HuH-7 (cell line): Measurements from ENCODE around the gene RRAS2.
"Not testable (repeated sequence)": the region's sequence is repeated elsewhere in the genome, so short reads cannot be mapped to it uniquely, and the experiment has no call there.

Source experiments
- DNase-seq: peaks from one replicate; pipeline ENCODE4 v3.0.0; 2011; ENCODE audit warnings: low spot score

The RRAS2 gene

DNA sequence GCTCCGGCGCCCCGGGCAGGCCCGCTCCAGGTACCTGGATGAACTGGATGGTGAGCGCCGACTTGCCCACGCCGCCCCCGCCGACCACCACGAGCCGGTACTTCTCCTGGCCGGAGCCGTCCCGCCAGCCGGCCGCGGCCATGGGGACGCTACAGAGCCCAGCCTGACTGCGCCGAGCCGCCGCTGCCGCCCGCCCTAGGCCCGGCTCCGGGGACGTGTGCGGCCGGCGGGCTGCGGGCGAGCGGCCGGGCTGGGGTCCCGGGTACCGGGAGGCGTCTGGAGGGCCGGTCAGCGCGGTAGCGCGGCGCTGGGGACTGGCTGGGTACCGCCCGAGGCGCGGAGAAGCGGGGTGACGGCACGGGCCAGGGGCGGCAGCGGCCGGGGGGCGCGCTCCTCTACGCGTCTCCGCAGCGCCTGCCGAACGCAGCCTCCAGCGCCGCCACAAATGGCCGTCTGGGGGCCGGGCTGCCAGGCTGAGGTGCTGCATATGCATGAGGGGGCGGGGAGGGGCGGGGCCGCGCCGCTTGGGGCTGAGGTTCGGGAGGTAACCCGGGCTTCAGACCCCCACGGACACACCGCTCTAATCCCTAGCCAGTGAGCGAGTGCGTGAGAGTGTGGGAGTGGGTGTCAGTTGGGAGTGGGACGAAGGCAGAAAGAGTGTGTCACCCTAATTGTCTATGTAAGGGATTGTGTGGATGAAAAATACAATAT, at the start of gene RRAS2:
RRAS2 (minus strand) TSS at position 455 of the 711 bp plus-strand sequence; CDS start at position 142, 313 bp downstream.
- peak; percentile 77 for DNase-seq

DNA sequence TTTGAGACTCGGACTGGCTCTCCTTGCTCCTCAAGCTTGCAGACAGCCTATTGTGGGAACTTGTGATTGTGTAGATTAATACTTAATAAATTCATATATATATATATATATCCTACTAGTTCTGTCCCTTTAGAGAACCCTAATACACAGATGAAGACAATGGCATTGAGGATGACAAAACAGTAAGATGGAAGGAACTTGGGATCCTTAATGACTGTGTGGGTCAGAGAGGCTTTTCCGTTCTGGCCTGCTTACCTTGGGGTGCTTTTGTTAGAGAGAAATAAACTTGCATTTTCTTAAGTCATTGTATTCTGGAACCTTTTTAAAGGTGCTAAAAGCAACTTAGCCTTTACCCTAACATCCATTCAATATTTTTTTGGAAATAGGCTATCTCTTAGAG, 49.6 kb upstream of the RRAS2 start:
- DNase-seq, result no peak

GRCh38 chr11:14406116-14406515, 47.1 kb upstream of the RRAS2 start:
- not testable (repeated sequence) for DNase-seq

DNA sequence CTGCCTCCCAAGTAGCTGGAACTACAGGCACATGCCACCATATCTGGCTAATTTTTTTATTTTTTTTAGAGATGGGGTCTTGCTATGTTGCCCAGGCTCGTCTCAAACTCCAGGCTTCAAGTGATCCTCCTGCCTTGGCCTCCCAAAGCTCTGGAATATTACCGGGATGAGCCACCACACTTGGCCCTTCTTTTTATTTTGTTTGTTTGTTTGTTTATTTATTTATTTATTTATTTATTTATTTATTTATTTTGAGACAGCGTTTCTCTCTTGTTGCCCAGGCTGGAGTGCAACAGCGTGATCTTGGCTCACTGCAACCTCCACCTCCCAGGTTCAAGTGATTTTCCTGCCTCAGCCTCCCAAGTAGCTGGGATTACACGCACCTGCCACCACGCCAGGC, 44.5 kb upstream of the RRAS2 start:
- DNase-seq, result not testable (repeated sequence)

GRCh38 chr11:14399087-14399486, 40.1 kb upstream of the RRAS2 start:
- DNase-seq, result no peak

GRCh38 chr11:14396273-14396672, 37.3 kb upstream of the RRAS2 start:
- no peak for DNase-seq

- DNase-seq, result no peak
Observed at GRCh38 chr11:14393889-14394288, 34.9 kb upstream of the RRAS2 start.

DNA sequence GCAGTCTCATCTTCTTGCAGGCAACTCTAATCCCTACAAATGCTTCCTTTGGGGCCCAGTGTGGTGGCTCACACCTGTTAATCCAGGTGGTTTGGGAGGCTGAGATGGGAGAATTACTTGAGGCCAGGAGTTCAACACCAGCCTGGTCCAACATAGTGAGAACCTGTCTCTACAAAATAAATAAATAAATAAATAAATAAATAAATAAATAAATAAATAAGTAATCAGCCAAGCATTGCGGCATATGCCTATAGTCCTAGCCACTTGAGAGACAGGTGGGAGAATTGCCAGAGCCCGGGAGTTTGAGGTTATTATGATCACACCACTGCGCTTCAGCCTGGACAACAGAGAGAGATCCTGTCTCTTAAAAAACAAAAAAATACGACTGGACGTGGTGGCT, 34.1 kb upstream of the RRAS2 start:
- no peak for DNase-seq

DNA sequence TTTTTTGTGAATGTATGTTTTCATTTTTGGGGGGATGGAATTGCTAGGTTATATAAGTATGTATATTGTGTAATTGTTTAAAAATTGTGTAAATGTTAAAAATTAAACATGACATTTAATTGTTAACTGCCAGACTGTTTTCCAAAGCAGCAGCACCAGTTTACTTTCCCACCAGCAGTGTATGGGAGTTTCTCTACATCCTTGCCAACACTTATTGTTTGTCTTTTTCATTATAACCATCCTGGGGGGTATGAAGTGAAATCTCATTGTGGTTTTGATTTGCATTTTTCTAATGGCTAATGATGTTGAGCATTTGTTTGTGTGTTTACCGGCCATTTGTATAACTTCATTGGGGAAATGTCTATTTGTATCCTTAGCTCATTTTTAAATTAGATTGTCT, 31.7 kb upstream of the RRAS2 start:
- DNase-seq, result no peak

- no peak for DNase-seq
Observed at GRCh38 chr11:14388352-14388751, 29.4 kb upstream of the RRAS2 start.

- no peak for DNase-seq
Observed at GRCh38 chr11:14386895-14387480, 28.0 kb upstream of the RRAS2 start.

DNA sequence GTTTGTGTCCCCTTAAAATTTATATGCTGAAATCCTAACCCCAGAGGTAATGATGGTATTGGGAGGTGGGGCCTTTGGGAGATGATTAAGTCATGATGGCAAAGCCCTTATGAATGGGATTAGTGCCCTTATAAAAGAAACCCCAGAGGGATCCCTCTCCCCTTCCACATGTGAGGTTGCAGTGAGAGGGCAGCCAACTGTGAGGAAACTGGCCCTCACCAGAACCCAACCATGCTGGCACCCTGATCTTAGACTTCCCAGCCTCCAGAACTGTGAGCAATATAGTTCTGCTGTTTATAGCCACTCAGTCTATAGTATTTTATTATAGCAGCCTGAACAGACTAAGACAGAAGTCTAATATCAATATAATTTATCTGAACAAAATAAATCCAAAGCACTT, 27.1 kb upstream of the RRAS2 start:
- DNase-seq, result no peak

- DNase-seq, result no peak
Observed at GRCh38 chr11:14384338-14384737, 25.4 kb upstream of the RRAS2 start.

GRCh38 chr11:14381968-14382367, 23.0 kb upstream of the RRAS2 start:
- no peak for DNase-seq

GRCh38 chr11:14380947-14381561, 22.1 kb upstream of the RRAS2 start:
- DNase-seq, result peak; percentile 52

GRCh38 chr11:14380125-14380936, 21.3 kb upstream of the RRAS2 start:
- no peak for DNase-seq

DNA sequence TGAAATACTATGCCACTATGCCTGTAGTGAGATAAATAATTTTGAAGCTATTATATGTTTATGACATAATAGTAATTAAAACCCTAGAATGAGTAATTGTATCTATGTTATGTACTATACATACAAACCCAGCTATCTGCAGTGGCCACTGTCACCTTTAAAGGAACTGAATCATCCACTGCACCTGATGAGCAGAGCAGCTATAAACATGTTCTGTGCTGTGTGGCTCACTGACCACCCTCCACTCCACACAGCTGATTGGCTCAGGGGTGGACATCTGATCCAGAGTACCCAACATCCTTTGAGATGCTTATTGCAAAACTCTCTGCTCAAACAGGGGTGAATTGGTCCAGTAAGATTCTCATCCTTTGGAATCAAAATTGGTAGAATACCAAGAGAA, 19.2 kb upstream of the RRAS2 start:
- no peak for DNase-seq

DNA sequence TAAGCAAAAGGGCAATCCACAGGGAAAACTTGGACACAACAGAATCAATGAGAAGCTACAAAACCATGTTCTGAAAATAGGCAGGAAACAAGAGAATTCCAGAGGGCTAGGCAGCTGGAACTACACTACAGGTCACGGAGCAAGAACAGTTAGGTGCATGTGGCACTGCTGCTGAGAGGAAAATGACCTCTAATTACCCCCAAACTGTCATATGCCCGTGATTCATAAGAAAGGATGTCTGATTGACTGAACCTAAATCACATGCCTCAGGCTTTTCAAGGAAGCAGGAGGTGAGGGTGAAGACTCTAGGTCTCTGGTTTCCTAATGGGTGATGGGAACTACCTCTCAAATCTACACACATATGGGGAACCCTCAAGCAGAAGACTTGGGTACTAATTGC, 17.9 kb upstream of the RRAS2 start:
- no peak for DNase-seq

DNA sequence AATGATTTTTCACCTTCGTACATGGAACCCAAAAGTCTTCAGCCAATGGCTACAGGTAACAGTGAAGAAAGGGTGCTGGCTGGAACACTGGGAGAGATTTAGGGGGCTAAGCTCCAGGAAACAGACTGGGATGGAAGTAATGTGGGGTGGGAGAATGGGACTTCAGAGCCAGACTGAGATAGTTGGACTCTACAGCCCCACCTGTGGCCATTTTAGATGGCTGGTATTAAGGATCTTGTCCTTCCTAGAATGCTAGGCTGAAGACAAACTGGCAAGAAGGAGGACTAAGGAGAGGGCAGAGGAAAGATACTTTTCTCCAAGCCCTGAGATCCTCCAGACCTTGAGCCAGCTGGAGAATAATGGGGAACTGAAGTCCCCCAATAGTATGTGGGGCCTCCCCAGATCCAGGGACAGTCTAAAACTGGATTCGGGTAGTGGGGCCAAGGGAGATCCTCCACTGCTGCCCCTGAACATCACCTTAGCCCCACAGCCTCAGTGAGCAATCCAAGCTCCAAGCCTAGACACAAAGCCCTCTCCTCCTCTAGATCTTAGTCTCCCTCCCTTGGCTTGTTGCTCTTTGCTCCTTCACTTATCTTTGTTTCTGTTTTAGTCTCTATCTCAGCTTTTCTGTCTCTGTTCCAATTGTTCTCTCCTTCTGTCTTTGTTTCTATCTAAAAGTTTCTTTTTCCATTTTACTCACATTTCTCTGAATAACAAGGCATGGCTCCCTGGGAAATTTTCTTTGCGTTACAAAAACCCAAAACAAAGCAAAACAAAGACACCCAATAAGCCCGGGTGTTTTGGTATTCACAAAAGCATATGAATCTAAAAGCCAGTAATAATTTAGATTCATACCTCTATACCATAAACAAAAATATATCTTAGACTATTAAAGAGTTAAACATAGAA, 16.2 kb upstream of the RRAS2 start:
- DNase-seq, result no peak

DNA sequence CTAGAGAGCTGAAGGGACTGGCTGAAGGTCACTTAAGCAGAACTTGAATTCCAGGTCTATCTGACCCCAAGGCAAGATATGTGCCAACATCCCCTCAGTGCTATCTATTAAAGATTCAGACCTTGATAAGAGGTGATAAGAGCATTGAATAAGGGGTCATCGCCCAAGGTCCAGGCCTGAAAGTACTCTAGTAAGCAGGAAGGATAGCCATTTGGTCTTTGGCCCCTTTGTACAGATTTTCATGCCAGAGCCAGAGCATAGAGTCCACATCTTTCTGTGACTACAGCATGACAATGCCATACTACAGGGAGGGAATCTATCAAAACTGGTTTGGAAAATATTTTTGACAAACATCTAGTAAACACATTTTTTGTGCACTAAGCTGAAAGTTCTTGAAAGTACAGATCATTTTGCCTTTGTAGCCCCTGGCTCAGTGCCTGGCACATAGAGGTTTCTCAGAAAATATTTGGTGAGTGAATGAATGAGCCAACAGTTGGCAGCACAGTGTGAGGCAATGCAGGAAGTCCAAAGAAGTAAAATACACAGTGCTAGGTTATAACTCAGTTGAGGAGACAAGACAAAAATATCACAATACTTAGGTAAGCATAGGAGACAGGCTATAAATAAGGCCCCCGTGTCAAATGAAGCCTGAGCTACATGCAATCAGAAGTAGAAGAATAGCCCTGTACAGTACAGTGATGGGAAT, 15.1 kb upstream of the RRAS2 start:
- no peak for DNase-seq

DNA sequence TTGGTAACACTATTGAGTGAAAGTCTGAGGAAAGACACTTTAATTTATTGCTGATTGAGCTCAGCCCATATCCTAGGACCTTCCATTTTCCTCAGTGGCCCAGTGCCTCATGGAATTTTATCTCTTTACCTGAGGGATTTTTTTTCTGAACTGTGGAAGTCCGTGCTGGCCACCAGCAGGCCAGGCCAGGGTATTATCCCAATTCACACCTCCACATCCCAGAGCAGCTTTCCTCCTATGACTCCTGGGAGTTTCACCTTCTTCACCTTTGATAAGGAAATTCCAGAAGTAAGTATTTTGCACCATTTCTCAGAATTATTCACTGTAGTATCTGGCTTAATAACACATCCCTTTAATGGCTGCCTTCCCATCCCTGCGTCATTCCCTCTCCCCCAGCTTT, 13.0 kb upstream of the RRAS2 start:
- DNase-seq, result no peak
